HCT116 (cell line): ENCODE data around the gene EIF4G3.

Experiments used
- CEBPB ChIP-seq: IDR thresholded peaks from 2 replicates; pipeline ENCODE4 v1.6.1; 2012; ENCODE audit warnings: low read depth
- EGR1 ChIP-seq: IDR thresholded peaks from 2 replicates; pipeline ENCODE4 v1.6.1; 2012; ENCODE audit warnings: low read depth
- EZH2 ChIP-seq: fragments of 200-600 bp; sonication (generic); IDR thresholded peaks from 2 replicates; pipeline ENCODE4 v1.6.1; 2017; ENCODE audit warnings: antibody characterized with exemption, mixed run types
- POLR2A ChIP-seq: IDR thresholded peaks from 2 replicates; pipeline ENCODE4 v1.7.0; 2011; ENCODE audit warnings: borderline replicate concordance; ENCODE audit not compliant: insufficient read depth, insufficient read length; ENCODE audit errors: extremely low read depth
- YY1 ChIP-seq: IDR thresholded peaks from 2 replicates; pipeline ENCODE4 v1.6.1; 2011; ENCODE audit warnings: low read length, low read depth, moderate library complexity, mild to moderate bottlenecking; ENCODE audit not compliant: insufficient replicate concordance; ENCODE audit errors: extremely low read depth
- TF ChIP-seq, protein P1 (sequence below), 3 experiments: fragments of 200-600 bp in 1 of 3; sonication (generic) in 1 of 3; IDR thresholded peaks in 2 of 3; conservative IDR thresholded peaks in 1 of 3; 2 replicates each; pipeline ENCODE4 v1.5.1; 2012 to 2017; ENCODE audit warnings: low read depth in 2 of 3, low read length in 2 of 3, antibody characterized with exemption in 1 of 3, borderline replicate concordance in 1 of 3, control low read depth in 1 of 3, mild to moderate bottlenecking in 1 of 3, mixed read lengths in 1 of 3, mixed run types in 1 of 3, moderate library complexity in 1 of 3; ENCODE audit not compliant: insufficient read depth in 1 of 3
- TF ChIP-seq, protein P2 (sequence below): IDR thresholded peaks from 2 replicates; pipeline ENCODE4 v1.6.1; 2012
- TF ChIP-seq, protein P3 (sequence below): IDR thresholded peaks from 2 replicates; pipeline ENCODE4 v1.6.1; 2011; ENCODE audit warnings: mild to moderate bottlenecking, low read length, moderate library complexity; ENCODE audit not compliant: insufficient replicate concordance; ENCODE audit errors: extremely low read depth

DNA sequence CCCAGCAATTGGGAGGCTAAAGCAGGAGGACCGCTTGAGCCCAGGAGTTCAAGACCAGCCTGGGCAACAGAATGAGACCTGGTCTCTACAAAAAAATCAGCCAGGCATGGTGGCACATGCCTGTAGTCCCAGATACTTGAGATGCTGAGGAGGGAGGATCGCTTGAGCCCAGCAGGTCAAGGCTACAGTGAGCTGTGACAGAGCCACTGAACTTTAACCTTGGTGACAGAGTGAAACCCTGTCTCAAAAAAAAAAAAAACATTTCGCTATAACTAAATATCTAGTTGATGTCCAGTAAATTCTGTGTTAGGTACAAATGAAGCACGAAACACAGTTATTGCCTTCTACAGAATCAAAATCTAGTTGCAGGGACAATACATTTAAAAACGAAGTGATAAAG is 293.9 kb downstream of the EIF4G3 start:
- no peak for TF ChIP-seq POLR2A
- TF ChIP-seq, protein P1, sequence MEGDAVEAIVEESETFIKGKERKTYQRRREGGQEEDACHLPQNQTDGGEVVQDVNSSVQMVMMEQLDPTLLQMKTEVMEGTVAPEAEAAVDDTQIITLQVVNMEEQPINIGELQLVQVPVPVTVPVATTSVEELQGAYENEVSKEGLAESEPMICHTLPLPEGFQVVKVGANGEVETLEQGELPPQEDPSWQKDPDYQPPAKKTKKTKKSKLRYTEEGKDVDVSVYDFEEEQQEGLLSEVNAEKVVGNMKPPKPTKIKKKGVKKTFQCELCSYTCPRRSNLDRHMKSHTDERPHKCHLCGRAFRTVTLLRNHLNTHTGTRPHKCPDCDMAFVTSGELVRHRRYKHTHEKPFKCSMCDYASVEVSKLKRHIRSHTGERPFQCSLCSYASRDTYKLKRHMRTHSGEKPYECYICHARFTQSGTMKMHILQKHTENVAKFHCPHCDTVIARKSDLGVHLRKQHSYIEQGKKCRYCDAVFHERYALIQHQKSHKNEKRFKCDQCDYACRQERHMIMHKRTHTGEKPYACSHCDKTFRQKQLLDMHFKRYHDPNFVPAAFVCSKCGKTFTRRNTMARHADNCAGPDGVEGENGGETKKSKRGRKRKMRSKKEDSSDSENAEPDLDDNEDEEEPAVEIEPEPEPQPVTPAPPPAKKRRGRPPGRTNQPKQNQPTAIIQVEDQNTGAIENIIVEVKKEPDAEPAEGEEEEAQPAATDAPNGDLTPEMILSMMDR (IDR thresholded peaks at IDR 0.05 in 2 of 3, conservative IDR thresholded peaks at IDR 0.05 in 1 of 3; ENCODE audit: borderline replicate concordance in 1 of 3, insufficient read depth in 1 of 3, low read depth in 2 of 3, low read length in 2 of 3) = no peak
- TF ChIP-seq, protein P2, sequence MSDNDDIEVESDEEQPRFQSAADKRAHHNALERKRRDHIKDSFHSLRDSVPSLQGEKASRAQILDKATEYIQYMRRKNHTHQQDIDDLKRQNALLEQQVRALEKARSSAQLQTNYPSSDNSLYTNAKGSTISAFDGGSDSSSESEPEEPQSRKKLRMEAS = no peak
- TF ChIP-seq YY1 = no peak
- no peak for TF ChIP-seq EGR1
- TF ChIP-seq, protein P3, sequence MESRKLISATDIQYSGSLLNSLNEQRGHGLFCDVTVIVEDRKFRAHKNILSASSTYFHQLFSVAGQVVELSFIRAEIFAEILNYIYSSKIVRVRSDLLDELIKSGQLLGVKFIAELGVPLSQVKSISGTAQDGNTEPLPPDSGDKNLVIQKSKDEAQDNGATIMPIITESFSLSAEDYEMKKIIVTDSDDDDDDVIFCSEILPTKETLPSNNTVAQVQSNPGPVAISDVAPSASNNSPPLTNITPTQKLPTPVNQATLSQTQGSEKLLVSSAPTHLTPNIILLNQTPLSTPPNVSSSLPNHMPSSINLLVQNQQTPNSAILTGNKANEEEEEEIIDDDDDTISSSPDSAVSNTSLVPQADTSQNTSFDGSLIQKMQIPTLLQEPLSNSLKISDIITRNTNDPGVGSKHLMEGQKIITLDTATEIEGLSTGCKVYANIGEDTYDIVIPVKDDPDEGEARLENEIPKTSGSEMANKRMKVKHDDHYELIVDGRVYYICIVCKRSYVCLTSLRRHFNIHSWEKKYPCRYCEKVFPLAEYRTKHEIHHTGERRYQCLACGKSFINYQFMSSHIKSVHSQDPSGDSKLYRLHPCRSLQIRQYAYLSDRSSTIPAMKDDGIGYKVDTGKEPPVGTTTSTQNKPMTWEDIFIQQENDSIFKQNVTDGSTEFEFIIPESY = no peak
- TF ChIP-seq EZH2 = no peak
- TF ChIP-seq CEBPB = no peak
